ENCODE data around the gene NR5A2. TPM values are rescaled to one million over a fixed set of nuclear protein-coding genes. Genes with fewer than 3 reads are reported as not detected.
A peak's percentile ranks its signal among the peaks of the same experiment; 100 is the strongest.

NR5A2 gene
- total RNA-seq, 1 donor from 2014 or later = not detected

- Histone ChIP-seq H3K4me2 (no peak overlapping the region), H2AFZ (replicated peaks) (no peak overlapping the region), H3K9ac (no peak overlapping the region), H4K20me1 (ENCODE audit: low read depth) (no peaks in the 10 kb centered on the region), H3K4me1 (no peaks in the 10 kb centered on the region), H3K4me3 (no peak overlapping the region), H3K36me3 (no peaks in the 10 kb centered on the region), H3K79me2 (ENCODE audit: low read depth) (no peaks in the 10 kb centered on the region), H3K27ac (no peak overlapping the region), H3F3A (ENCODE audit: low read depth) (no peaks in the 10 kb centered on the region), H3K9me3 (ENCODE audit: low read depth) (no peaks in the 10 kb centered on the region), H3K27me3 (no peaks in the 10 kb centered on the region)
- H3K4me3 Mint-ChIP-seq = no peak overlapping the region
- TF ChIP-seq, protein P1, sequence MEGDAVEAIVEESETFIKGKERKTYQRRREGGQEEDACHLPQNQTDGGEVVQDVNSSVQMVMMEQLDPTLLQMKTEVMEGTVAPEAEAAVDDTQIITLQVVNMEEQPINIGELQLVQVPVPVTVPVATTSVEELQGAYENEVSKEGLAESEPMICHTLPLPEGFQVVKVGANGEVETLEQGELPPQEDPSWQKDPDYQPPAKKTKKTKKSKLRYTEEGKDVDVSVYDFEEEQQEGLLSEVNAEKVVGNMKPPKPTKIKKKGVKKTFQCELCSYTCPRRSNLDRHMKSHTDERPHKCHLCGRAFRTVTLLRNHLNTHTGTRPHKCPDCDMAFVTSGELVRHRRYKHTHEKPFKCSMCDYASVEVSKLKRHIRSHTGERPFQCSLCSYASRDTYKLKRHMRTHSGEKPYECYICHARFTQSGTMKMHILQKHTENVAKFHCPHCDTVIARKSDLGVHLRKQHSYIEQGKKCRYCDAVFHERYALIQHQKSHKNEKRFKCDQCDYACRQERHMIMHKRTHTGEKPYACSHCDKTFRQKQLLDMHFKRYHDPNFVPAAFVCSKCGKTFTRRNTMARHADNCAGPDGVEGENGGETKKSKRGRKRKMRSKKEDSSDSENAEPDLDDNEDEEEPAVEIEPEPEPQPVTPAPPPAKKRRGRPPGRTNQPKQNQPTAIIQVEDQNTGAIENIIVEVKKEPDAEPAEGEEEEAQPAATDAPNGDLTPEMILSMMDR (IDR thresholded peaks at IDR 0.05) = no peak
- TF ChIP-seq EZH2 (IDR thresholded peaks at IDR 0.05) (no peak), EZH2phosphoT487 (IDR thresholded peaks at IDR 0.05) (no peak)
- no peak for DNase-seq (ENCODE audit: low spot score)
- H3K4me1 Mint-ChIP-seq = peaks cover 7% of the 10 kb centered on the region
- H3K36me3 Mint-ChIP-seq = no peaks in the 10 kb centered on the region
- peaks cover 4% of the 10 kb centered on the region for H3K27me3 Mint-ChIP-seq (ENCODE audit: insufficient read depth, low read depth)
- H3K27ac Mint-ChIP-seq = no peak overlapping the region
- H3K9me3 Mint-ChIP-seq = no peaks in the 10 kb centered on the region
Observed at GRCh38 chr1:200121421-200121820, 93.9 kb downstream of the NR5A2 start.

DNA sequence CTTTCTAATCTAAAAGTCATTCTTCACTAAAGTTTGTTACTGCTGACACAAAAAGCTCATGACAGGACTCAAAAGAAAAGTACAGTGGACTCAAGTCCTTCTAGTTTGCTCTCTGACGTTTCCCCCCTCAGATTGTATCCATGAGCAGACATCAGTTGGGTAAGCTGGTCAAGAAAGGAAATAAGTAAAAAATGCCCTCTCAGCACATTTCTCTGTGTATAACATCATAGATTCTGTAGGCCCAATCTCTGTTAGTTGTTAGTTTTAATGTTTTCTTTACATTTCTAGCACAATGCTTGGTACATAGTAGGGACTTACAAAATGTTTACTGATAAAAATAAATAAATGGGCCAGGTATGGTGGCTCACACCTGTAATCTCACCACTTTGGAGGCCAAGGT, 96.8 kb downstream of the NR5A2 start:
- no peaks in the 10 kb centered on the region for H3K27me3 ChIP-seq
- Mint-ChIP-seq H3K27ac (no peak overlapping the region), H3K9me3 (no peaks in the 10 kb centered on the region), H3K4me3 (no peak overlapping the region), H3K36me3 (no peaks in the 10 kb centered on the region), H3K4me1 (peaks cover 12% of the 10 kb centered on the region), H3K27me3 (ENCODE audit: insufficient read depth, low read depth) (peaks cover 2% of the 10 kb centered on the region)
- no peaks in the 10 kb centered on the region for H3K9me3 ChIP-seq (ENCODE audit: low read depth)
- H3K4me1 ChIP-seq = peaks cover 2% of the 10 kb centered on the region
- no peaks in the 10 kb centered on the region for H4K20me1 ChIP-seq (ENCODE audit: low read depth)
- no peak for TF ChIP-seq EZH2 (IDR thresholded peaks at IDR 0.05)
- TF ChIP-seq, protein P1 (IDR thresholded peaks at IDR 0.05) = no peak
- no peak for TF ChIP-seq EZH2phosphoT487 (IDR thresholded peaks at IDR 0.05)
- no peak overlapping the region for H3K27ac ChIP-seq
- no peak overlapping the region for H3K4me3 ChIP-seq
- DNase-seq (ENCODE audit: low spot score) = no peak
- no peaks in the 10 kb centered on the region for H3K79me2 ChIP-seq (ENCODE audit: low read depth)
- no peak overlapping the region for H2AFZ ChIP-seq (replicated peaks)
- no peak overlapping the region for H3K4me2 ChIP-seq
- H3K9ac ChIP-seq = no peak overlapping the region
- H3K36me3 ChIP-seq = no peaks in the 10 kb centered on the region
- H3F3A ChIP-seq (ENCODE audit: low read depth) = no peaks in the 10 kb centered on the region

- no peak overlapping the region for H3K4me3 ChIP-seq
- H3K27me3 ChIP-seq = no peaks in the 10 kb centered on the region
- H4K20me1 ChIP-seq (ENCODE audit: low read depth) = no peaks in the 10 kb centered on the region
- no peaks in the 10 kb centered on the region for H3K36me3 ChIP-seq
- DNase-seq (ENCODE audit: low spot score) = no peak
- peak overlapping the region; percentile 48 for H2AFZ ChIP-seq (replicated peaks)
- no peaks in the 10 kb centered on the region for H3K9me3 ChIP-seq (ENCODE audit: low read depth)
- H3K4me3 Mint-ChIP-seq = no peak overlapping the region
- H3F3A ChIP-seq (ENCODE audit: low read depth) = no peaks in the 10 kb centered on the region
- H3K79me2 ChIP-seq (ENCODE audit: low read depth) = no peaks in the 10 kb centered on the region
- TF ChIP-seq EZH2phosphoT487 (IDR thresholded peaks at IDR 0.05) (no peak), EZH2 (IDR thresholded peaks at IDR 0.05) (no peak)
- TF ChIP-seq, protein P1 (IDR thresholded peaks at IDR 0.05) = no peak
- peaks cover 6% of the 10 kb centered on the region for H3K4me1 ChIP-seq
- H3K36me3 Mint-ChIP-seq = no peaks in the 10 kb centered on the region
- H3K27ac ChIP-seq = no peak overlapping the region
- no peak overlapping the region for H3K4me2 ChIP-seq
- H3K27me3 Mint-ChIP-seq (ENCODE audit: insufficient read depth, low read depth) = peaks cover 3% of the 10 kb centered on the region
- no peak overlapping the region for H3K27ac Mint-ChIP-seq
- no peak overlapping the region for H3K9ac ChIP-seq
- H3K9me3 Mint-ChIP-seq = no peaks in the 10 kb centered on the region
- H3K4me1 Mint-ChIP-seq = peaks cover 11% of the 10 kb centered on the region
Observed at GRCh38 chr1:200128081-200128480, 100.6 kb downstream of the NR5A2 start.

All from neural progenitor cell (in vitro differentiated cells).